WTC11 (cell line): ENCODE measurements around the gene RNF44. TPM values are rescaled to one million over a fixed set of nuclear protein-coding genes. Genes with fewer than 3 reads are reported as not detected.

ENCODE experiments used
- ATAC-seq: fragments of 200-7000 bp; cut with Tn5 transposase; 2 replicates; pipeline ENCODE4 v1.10.0; 2021; ENCODE audit warnings: mild to moderate bottlenecking, moderate library complexity
- CTCF ChIA-PET: fragments of 300-600 bp; sonication (Branson Sonifier 250); formaldehyde crosslinking; loops from one replicate; lab custom pipeline; 2021; ENCODE audit warnings: antibody characterized with exemption; lab: Charles Lee
- POLR2A ChIA-PET: fragments of 350-600 bp; sonication (Branson Sonifier 250); formaldehyde crosslinking; loops from one replicate; lab custom pipeline; 2021; ENCODE audit warnings: antibody characterized with exemption; lab: Charles Lee
- DNase-seq: peaks from one replicate; pipeline ENCODE4 v3.0.0; 2021; ENCODE audit warnings: low spot score
- H3K27ac Mint-ChIP-seq: 2 replicates; pipeline ENCODE4 v1.8.0; 2021; ENCODE audit warnings: mixed read lengths
- H3K27me3 Mint-ChIP-seq: 2 replicates; pipeline ENCODE4 v1.8.0; 2021; ENCODE audit warnings: low read depth, mild to moderate bottlenecking, moderate library complexity, mixed read lengths
- H3K36me3 Mint-ChIP-seq: 2 replicates; pipeline ENCODE4 v1.8.0; 2021; ENCODE audit warnings: mixed read lengths
- H3K4me1 Mint-ChIP-seq: 2 replicates; pipeline ENCODE4 v1.8.0; 2022; ENCODE audit warnings: mixed read lengths
- H3K4me3 Mint-ChIP-seq: 2 replicates; pipeline ENCODE4 v1.8.0; 2021; ENCODE audit warnings: mild to moderate bottlenecking, moderate library complexity, mixed read lengths
- H3K9me3 Mint-ChIP-seq: 2 replicates; pipeline ENCODE4 v1.8.0; 2021; ENCODE audit warnings: mixed read lengths
- ATF1 ChIP-seq: sonication (generic); formaldehyde crosslinking; IDR thresholded peaks from 2 replicates; pipeline ENCODE4 v1.8.1; 2023; ENCODE audit warnings: mild to moderate bottlenecking, moderate library complexity, missing genetic modification reagents
- CBFB ChIP-seq: sonication (generic); formaldehyde crosslinking; IDR thresholded peaks from 2 replicates; pipeline ENCODE4 v1.8.1; 2022; ENCODE audit warnings: mild to moderate bottlenecking, low read depth, missing genetic modification reagents
- EMX1 ChIP-seq: fragments of 250-450 bp; sonication (Bioruptor Pico); IDR thresholded peaks from 2 replicates; pipeline ENCODE4 v1.8.0; 2021; ENCODE audit warnings: mild to moderate bottlenecking
- GABPB1 ChIP-seq: sonication (generic); formaldehyde crosslinking; IDR thresholded peaks from 2 replicates; pipeline ENCODE4 v1.8.1; 2023; ENCODE audit warnings: mild to moderate bottlenecking, missing genetic modification reagents
- NR3C1 ChIP-seq: sonication (generic); formaldehyde crosslinking; conservative IDR thresholded peaks from 2 replicates; pipeline ENCODE4 v1.8.1; 2023; ENCODE audit warnings: low read depth, mild to moderate bottlenecking, missing genetic modification reagents
- PRRX2 ChIP-seq: fragments of 250-450 bp; sonication (Bioruptor Pico); IDR thresholded peaks from 2 replicates; pipeline ENCODE4 v1.8.0; 2021; ENCODE audit warnings: mild to moderate bottlenecking
- RELA ChIP-seq: sonication (generic); formaldehyde crosslinking; IDR thresholded peaks from 2 replicates; pipeline ENCODE4 v1.8.1; 2022; ENCODE audit warnings: missing genetic modification reagents, mild to moderate bottlenecking, borderline replicate concordance
- SMAD4 ChIP-seq: sonication (generic); formaldehyde crosslinking; IDR thresholded peaks from 2 replicates; pipeline ENCODE4 v1.8.0; 2022; ENCODE audit warnings: mild to moderate bottlenecking, missing genetic modification reagents
- SP1 ChIP-seq: sonication (generic); formaldehyde crosslinking; conservative IDR thresholded peaks from 2 replicates; pipeline ENCODE4 v1.8.1; 2022; ENCODE audit warnings: missing genetic modification reagents
- TCF7 ChIP-seq: sonication (generic); formaldehyde crosslinking; IDR thresholded peaks from 2 replicates; pipeline ENCODE4 v1.8.0; 2022; ENCODE audit warnings: mild to moderate bottlenecking, low read depth, missing genetic modification reagents, moderate library complexity
- TEAD1 ChIP-seq: sonication (generic); formaldehyde crosslinking; IDR thresholded peaks from 2 replicates; pipeline ENCODE4 v1.8.0; 2022; ENCODE audit warnings: mild to moderate bottlenecking, missing genetic modification reagents
- ZBTB21 ChIP-seq: sonication (generic); formaldehyde crosslinking; IDR thresholded peaks from 2 replicates; pipeline ENCODE4 v1.8.1; 2023; ENCODE audit warnings: mild to moderate bottlenecking, missing genetic modification reagents, borderline replicate concordance
- ZNF219 ChIP-seq: sonication (generic); formaldehyde crosslinking; IDR thresholded peaks from 2 replicates; pipeline ENCODE4 v1.8.0; 2023; ENCODE audit warnings: missing genetic modification reagents, mild to moderate bottlenecking, borderline replicate concordance
- ZNF317 ChIP-seq: sonication (generic); formaldehyde crosslinking; IDR thresholded peaks from 2 replicates; pipeline ENCODE4 v1.8.1; 2023; ENCODE audit warnings: low read depth, mild to moderate bottlenecking, moderate library complexity, missing genetic modification reagents, borderline replicate concordance
- ZNF416 ChIP-seq: fragments of 250-450 bp; sonication (Bioruptor Pico); IDR thresholded peaks from 2 replicates; pipeline ENCODE4 v1.9.0; 2021; ENCODE audit warnings: mild to moderate bottlenecking, inconsistent platforms
- total RNA-seq: library from RNA; stranded (reverse); gene quantifications from 3 replicates; pipeline ENCODE4 v1.2.3, GENCODE V29; 2021
- TF ChIP-seq, protein P1 (sequence below): sonication (generic); formaldehyde crosslinking; IDR thresholded peaks from 2 replicates; pipeline ENCODE4 v1.8.1; 2022; ENCODE audit warnings: missing genetic modification reagents, borderline replicate concordance
- TF ChIP-seq, protein P2 (sequence below): sonication (generic); formaldehyde crosslinking; IDR thresholded peaks from 2 replicates; pipeline ENCODE4 v1.8.1; 2022; ENCODE audit warnings: low read depth, mild to moderate bottlenecking, moderate library complexity, missing genetic modification reagents, borderline replicate concordance
- TF ChIP-seq, protein P3 (sequence below): fragments of 250-450 bp; sonication (Bioruptor Pico); IDR thresholded peaks from 2 replicates; pipeline ENCODE4 v1.9.0; 2021; ENCODE audit warnings: mild to moderate bottlenecking
- TF ChIP-seq, protein P4 (sequence below): sonication (generic); formaldehyde crosslinking; IDR thresholded peaks from 2 replicates; pipeline ENCODE4 v1.8.0; 2022; ENCODE audit warnings: mild to moderate bottlenecking, missing genetic modification reagents
- TF ChIP-seq, protein P5 (sequence below): sonication (generic); formaldehyde crosslinking; IDR thresholded peaks from 2 replicates; pipeline ENCODE4 v1.8.1; 2023; ENCODE audit warnings: mild to moderate bottlenecking, missing genetic modification reagents, borderline replicate concordance

RNF44 gene
- total RNA-seq, 1 experiment from 2014 or later = 233 TPM

DNA sequence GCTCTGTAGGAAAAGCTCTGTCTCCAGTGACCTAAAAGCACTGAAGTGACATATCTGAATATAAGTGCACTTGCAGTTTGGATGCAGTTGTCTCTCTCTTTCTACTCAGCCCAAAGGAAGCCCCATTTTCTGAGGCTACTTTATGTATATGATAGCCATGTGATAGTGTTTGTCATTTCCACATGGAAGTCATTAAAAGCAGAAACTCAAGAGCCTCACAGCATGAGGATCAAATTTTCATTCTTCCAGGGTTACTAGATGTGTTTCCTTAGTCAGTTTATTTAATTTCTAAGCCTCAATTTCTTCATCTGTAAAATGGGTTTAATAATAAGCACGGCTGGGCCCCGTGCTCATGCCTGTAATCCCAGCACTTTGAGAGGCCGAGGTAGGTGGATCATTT is 36.7 kb downstream of the RNF44 start (continued):
- TF ChIP-seq, protein P1, sequence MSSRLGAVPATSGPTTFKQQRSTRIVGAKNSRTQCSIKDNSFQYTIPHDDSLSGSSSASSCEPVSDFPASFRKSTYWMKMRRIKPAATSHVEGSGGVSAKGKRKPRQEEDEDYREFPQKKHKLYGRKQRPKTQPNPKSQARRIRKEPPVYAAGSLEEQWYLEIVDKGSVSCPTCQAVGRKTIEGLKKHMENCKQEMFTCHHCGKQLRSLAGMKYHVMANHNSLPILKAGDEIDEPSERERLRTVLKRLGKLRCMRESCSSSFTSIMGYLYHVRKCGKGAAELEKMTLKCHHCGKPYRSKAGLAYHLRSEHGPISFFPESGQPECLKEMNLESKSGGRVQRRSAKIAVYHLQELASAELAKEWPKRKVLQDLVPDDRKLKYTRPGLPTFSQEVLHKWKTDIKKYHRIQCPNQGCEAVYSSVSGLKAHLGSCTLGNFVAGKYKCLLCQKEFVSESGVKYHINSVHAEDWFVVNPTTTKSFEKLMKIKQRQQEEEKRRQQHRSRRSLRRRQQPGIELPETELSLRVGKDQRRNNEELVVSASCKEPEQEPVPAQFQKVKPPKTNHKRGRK = no peak

DNA sequence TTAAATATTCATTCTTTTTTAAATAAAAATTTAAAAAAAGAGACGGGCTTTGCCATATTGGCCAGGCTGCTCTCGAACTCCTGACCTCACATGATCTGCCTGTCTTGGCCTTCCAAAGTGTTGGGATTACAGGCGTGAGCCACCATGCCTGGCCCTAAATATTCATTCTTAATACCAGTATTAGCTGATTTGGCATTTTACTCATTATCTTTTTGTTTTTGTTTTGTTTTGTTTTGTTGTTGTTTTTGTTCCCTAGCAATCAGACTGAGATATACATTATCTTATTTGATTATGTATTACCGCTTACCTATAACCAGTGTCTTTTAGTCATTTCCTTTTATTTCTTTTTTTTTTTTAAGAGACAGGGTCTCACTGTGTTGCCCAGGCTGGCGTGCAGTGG is 37.9 kb downstream of the RNF44 start:
- no peak for ATAC-seq
- H3K27ac Mint-ChIP-seq = no peak overlapping the region
- peaks cover 71% of the 10 kb centered on the region for H3K36me3 Mint-ChIP-seq
- no peaks in the 10 kb centered on the region for H3K27me3 Mint-ChIP-seq
- no peaks in the 10 kb centered on the region for H3K4me1 Mint-ChIP-seq
- no peak overlapping the region for H3K4me3 Mint-ChIP-seq
- ChIA-PET CTCF (no interaction called here), POLR2A (no interaction called here)
- DNase-seq = no peak
- no peak for TF ChIP-seq RELA (CRISPR knock-in tag)
- TF ChIP-seq NR3C1 (CRISPR knock-in tag) = no peak
- no peak for TF ChIP-seq ZNF317 (CRISPR knock-in tag)
- TF ChIP-seq TEAD1 (CRISPR knock-in tag) = no peak
- TF ChIP-seq ZNF219 (CRISPR knock-in tag) = no peak
- no peak for TF ChIP-seq PRRX2 (CRISPR knock-in tag)
- TF ChIP-seq ZNF416 (CRISPR knock-in tag) = no peak
- TF ChIP-seq, protein P2, sequence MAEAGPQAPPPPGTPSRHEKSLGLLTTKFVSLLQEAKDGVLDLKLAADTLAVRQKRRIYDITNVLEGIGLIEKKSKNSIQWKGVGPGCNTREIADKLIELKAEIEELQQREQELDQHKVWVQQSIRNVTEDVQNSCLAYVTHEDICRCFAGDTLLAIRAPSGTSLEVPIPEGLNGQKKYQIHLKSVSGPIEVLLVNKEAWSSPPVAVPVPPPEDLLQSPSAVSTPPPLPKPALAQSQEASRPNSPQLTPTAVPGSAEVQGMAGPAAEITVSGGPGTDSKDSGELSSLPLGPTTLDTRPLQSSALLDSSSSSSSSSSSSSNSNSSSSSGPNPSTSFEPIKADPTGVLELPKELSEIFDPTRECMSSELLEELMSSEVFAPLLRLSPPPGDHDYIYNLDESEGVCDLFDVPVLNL (CRISPR knock-in tag) = no peak
- TF ChIP-seq, protein P3, sequence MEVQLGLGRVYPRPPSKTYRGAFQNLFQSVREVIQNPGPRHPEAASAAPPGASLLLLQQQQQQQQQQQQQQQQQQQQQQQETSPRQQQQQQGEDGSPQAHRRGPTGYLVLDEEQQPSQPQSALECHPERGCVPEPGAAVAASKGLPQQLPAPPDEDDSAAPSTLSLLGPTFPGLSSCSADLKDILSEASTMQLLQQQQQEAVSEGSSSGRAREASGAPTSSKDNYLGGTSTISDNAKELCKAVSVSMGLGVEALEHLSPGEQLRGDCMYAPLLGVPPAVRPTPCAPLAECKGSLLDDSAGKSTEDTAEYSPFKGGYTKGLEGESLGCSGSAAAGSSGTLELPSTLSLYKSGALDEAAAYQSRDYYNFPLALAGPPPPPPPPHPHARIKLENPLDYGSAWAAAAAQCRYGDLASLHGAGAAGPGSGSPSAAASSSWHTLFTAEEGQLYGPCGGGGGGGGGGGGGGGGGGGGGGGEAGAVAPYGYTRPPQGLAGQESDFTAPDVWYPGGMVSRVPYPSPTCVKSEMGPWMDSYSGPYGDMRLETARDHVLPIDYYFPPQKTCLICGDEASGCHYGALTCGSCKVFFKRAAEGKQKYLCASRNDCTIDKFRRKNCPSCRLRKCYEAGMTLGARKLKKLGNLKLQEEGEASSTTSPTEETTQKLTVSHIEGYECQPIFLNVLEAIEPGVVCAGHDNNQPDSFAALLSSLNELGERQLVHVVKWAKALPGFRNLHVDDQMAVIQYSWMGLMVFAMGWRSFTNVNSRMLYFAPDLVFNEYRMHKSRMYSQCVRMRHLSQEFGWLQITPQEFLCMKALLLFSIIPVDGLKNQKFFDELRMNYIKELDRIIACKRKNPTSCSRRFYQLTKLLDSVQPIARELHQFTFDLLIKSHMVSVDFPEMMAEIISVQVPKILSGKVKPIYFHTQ (CRISPR knock-in tag) = no peak
- no peak for TF ChIP-seq CBFB
- no peak for TF ChIP-seq EMX1 (CRISPR knock-in tag)
- TF ChIP-seq GABPB1 (CRISPR knock-in tag) = no peak
- TF ChIP-seq, protein P4, sequence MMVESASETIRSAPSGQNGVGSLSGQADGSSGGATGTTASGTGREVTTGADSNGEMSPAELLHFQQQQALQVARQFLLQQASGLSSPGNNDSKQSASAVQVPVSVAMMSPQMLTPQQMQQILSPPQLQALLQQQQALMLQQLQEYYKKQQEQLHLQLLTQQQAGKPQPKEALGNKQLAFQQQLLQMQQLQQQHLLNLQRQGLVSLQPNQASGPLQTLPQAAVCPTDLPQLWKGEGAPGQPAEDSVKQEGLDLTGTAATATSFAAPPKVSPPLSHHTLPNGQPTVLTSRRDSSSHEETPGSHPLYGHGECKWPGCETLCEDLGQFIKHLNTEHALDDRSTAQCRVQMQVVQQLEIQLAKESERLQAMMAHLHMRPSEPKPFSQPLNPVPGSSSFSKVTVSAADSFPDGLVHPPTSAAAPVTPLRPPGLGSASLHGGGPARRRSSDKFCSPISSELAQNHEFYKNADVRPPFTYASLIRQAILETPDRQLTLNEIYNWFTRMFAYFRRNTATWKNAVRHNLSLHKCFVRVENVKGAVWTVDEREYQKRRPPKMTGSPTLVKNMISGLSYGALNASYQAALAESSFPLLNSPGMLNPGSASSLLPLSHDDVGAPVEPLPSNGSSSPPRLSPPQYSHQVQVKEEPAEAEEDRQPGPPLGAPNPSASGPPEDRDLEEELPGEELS = no peak
- no peak for TF ChIP-seq ZBTB21
- TF ChIP-seq ATF1 = no peak
- TF ChIP-seq SP1 (CRISPR knock-in tag) = no peak
- TF ChIP-seq TCF7 (CRISPR knock-in tag) = no peak
- no peak for TF ChIP-seq SMAD4 (CRISPR knock-in tag)
- TF ChIP-seq, protein P5, sequence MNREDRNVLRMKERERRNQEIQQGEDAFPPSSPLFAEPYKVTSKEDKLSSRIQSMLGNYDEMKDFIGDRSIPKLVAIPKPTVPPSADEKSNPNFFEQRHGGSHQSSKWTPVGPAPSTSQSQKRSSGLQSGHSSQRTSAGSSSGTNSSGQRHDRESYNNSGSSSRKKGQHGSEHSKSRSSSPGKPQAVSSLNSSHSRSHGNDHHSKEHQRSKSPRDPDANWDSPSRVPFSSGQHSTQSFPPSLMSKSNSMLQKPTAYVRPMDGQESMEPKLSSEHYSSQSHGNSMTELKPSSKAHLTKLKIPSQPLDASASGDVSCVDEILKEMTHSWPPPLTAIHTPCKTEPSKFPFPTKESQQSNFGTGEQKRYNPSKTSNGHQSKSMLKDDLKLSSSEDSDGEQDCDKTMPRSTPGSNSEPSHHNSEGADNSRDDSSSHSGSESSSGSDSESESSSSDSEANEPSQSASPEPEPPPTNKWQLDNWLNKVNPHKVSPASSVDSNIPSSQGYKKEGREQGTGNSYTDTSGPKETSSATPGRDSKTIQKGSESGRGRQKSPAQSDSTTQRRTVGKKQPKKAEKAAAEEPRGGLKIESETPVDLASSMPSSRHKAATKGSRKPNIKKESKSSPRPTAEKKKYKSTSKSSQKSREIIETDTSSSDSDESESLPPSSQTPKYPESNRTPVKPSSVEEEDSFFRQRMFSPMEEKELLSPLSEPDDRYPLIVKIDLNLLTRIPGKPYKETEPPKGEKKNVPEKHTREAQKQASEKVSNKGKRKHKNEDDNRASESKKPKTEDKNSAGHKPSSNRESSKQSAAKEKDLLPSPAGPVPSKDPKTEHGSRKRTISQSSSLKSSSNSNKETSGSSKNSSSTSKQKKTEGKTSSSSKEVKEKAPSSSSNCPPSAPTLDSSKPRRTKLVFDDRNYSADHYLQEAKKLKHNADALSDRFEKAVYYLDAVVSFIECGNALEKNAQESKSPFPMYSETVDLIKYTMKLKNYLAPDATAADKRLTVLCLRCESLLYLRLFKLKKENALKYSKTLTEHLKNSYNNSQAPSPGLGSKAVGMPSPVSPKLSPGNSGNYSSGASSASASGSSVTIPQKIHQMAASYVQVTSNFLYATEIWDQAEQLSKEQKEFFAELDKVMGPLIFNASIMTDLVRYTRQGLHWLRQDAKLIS (CRISPR knock-in tag) = no peak
- TF ChIP-seq, all 79 proteins: peak for 0
- no peaks in the 10 kb centered on the region for H3K9me3 Mint-ChIP-seq
